IMR-90 (cell line): ENCODE measurements around the gene PPP2R2D. TPM values are rescaled to one million over a fixed set of nuclear protein-coding genes. Genes with fewer than 3 reads are reported as not detected.

ENCODE experiments used
- ATAC-seq: fragments of 200-7000 bp; cut with Tn5 transposase; 2 replicates; pipeline ENCODE4 v1.9.1; 2020; ENCODE audit warnings: low read depth, mild to moderate bottlenecking, moderate library complexity
- BruUV-seq: library from RNA; stranded (reverse); fragments of 400-500 nt; replicated peaks from 2 replicates; lab custom pipeline; 2021; lab: Mats Ljungman, UMichigan
- CTCF ChIA-PET: fragments of 300-600 bp; formaldehyde crosslinking; extraction: SDS; loops from one replicate; lab custom pipeline; 2021; ENCODE audit warnings: antibody characterized with exemption; lab: Yijun Ruan, JAX
- POLR2A ChIA-PET: fragments of 300-600 bp; sonication (Branson Sonifier 250); formaldehyde crosslinking; loops from one replicate; lab custom pipeline; 2022; ENCODE audit warnings: antibody characterized with exemption; ENCODE audit not compliant: unreplicated experiment; lab: Charles Lee
- DNase-seq: peaks from one replicate; pipeline ENCODE4 v3.0.0; 2013
- H2AFZ ChIP-seq: replicated peaks from 2 replicates; pipeline ENCODE3; 2013; ENCODE audit warnings: low read length, mild to moderate bottlenecking; ENCODE audit not compliant: poor library complexity
- H2AK5ac ChIP-seq: 2 replicates; pipeline ENCODE4 v1.6.1; 2013; ENCODE audit warnings: low read depth, low read length, inconsistent platforms
- H2AK9ac ChIP-seq: replicated peaks from 2 replicates; pipeline ENCODE3; 2013; ENCODE audit warnings: mild to moderate bottlenecking, low read depth, low read length, moderate library complexity; ENCODE audit not compliant: poor library complexity
- H2BK120ac ChIP-seq: 2 replicates; pipeline ENCODE4 v1.6.1; 2013; ENCODE audit warnings: low read depth, low read length, inconsistent platforms
- H2BK15ac ChIP-seq: 3 replicates; pipeline ENCODE4 v1.6.1; 2013; ENCODE audit warnings: low read depth, low read length, inconsistent platforms
- H2BK20ac ChIP-seq: 2 replicates; pipeline ENCODE4 v1.6.1; 2013; ENCODE audit warnings: low read depth, mild to moderate bottlenecking, inconsistent platforms, low read length, moderate library complexity
- H2BK5ac ChIP-seq: 2 replicates; pipeline ENCODE4 v1.6.1; 2013; ENCODE audit warnings: mild to moderate bottlenecking, low read depth, low read length, inconsistent platforms; ENCODE audit not compliant: poor library complexity, severe bottlenecking
- H3K14ac ChIP-seq: replicated peaks from 2 replicates; pipeline ENCODE4 v1.6.1; 2013; ENCODE audit warnings: low read depth, low read length, inconsistent platforms
- H3K18ac ChIP-seq: 2 replicates; pipeline ENCODE4 v1.6.1; 2013; ENCODE audit warnings: low read depth, low read length, control low read depth
- H3K23ac ChIP-seq: 2 replicates; pipeline ENCODE4 v1.6.1; 2013; ENCODE audit warnings: low read depth, low read length, inconsistent platforms
- H3K27ac ChIP-seq: 2 replicates; pipeline ENCODE4 v1.5.1; 2013; ENCODE audit warnings: mild to moderate bottlenecking, control low read depth, low read length; ENCODE audit not compliant: insufficient read depth
- H3K27me3 ChIP-seq: 2 replicates; pipeline ENCODE4 v1.6.1; 2013; ENCODE audit warnings: low read length; ENCODE audit not compliant: control insufficient read depth, insufficient read depth
- H3K36me3 ChIP-seq: 2 replicates; pipeline ENCODE4 v1.6.1; 2013; ENCODE audit warnings: low read length, mixed read lengths; ENCODE audit not compliant: control insufficient read depth, insufficient read depth
- H3K4ac ChIP-seq: 2 replicates; pipeline ENCODE4 v1.6.1; 2013; ENCODE audit warnings: low read depth, low read length, inconsistent platforms
- H3K4me1 ChIP-seq: 2 replicates; pipeline ENCODE4 v1.6.1; 2013; ENCODE audit warnings: low read length, mixed read lengths; ENCODE audit not compliant: control insufficient read depth, insufficient read depth
- H3K4me2 ChIP-seq: 2 replicates; pipeline ENCODE4 v1.6.1; 2013; ENCODE audit warnings: low read depth, mild to moderate bottlenecking, control low read depth, low read length, moderate library complexity
- H3K4me3 ChIP-seq: 2 replicates; pipeline ENCODE4 v1.5.1; 2013; ENCODE audit warnings: low read depth, mild to moderate bottlenecking, control low read depth, low read length, moderate library complexity; ENCODE audit not compliant: insufficient read depth
- H3K56ac ChIP-seq: 2 replicates; pipeline ENCODE4 v1.6.1; 2013; ENCODE audit warnings: low read length, inconsistent platforms; ENCODE audit not compliant: insufficient read depth; ENCODE audit errors: extremely low read depth
- H3K79me1 ChIP-seq, 2 experiments: 2 replicates each; pipeline ENCODE4 v1.6.1; 2013; ENCODE audit warnings: low read length in 2 of 2, inconsistent platforms in 1 of 2, low read depth in 1 of 2
- H3K9ac ChIP-seq: 2 replicates; pipeline ENCODE4 v1.6.1; 2013; ENCODE audit warnings: low read depth, low read length, control low read depth
- H3K9me1 ChIP-seq: 2 replicates; pipeline ENCODE4 v1.6.1; 2013; ENCODE audit warnings: low read length, inconsistent platforms; ENCODE audit not compliant: insufficient read depth
- H3K9me3 ChIP-seq: 2 replicates; pipeline ENCODE4 v1.6.1; 2013; ENCODE audit warnings: low read length; ENCODE audit not compliant: control insufficient read depth, insufficient read depth
- H4K20me1 ChIP-seq: 2 replicates; pipeline ENCODE4 v1.6.1; 2013; ENCODE audit warnings: low read length, inconsistent platforms; ENCODE audit not compliant: insufficient read depth
- H4K5ac ChIP-seq: 2 replicates; pipeline ENCODE4 v1.6.1; 2013; ENCODE audit warnings: mild to moderate bottlenecking, low read depth, low read length, control low read depth
- H4K8ac ChIP-seq, 2 experiments: 2 replicates each; pipeline ENCODE4 v1.6.1; 2013; ENCODE audit warnings: low read depth in 2 of 2, low read length in 2 of 2, control low read depth in 1 of 2, inconsistent platforms in 1 of 2
- H4K91ac ChIP-seq: 2 replicates; pipeline ENCODE4 v1.6.1; 2013; ENCODE audit warnings: low read depth, low read length, inconsistent platforms; ENCODE audit not compliant: insufficient read depth
- BHLHE40 ChIP-seq: fragments of 150-350 bp; IDR thresholded peaks from 2 replicates; pipeline ENCODE4 v1.6.1; 2016; ENCODE audit warnings: mild to moderate bottlenecking, low read depth, low read length
- CEBPB ChIP-seq: IDR thresholded peaks from 2 replicates; pipeline ENCODE4 v1.6.1; 2012; ENCODE audit warnings: low read depth, low read length, improper control_type of control experiment
- CHD1 ChIP-seq: IDR thresholded peaks from 2 replicates; pipeline ENCODE4 v1.6.1; 2012; ENCODE audit warnings: low read depth, low read length, improper control_type of control experiment
- FOS ChIP-seq: fragments of 150-350 bp; IDR thresholded peaks from 2 replicates; pipeline ENCODE4 v1.6.1; 2016; ENCODE audit warnings: low read depth, low read length
- MAFK ChIP-seq: IDR thresholded peaks from 2 replicates; pipeline ENCODE4 v1.6.1; 2012; ENCODE audit warnings: low read depth, low read length, improper control_type of control experiment
- MAZ ChIP-seq: IDR thresholded peaks from 2 replicates; pipeline ENCODE4 v1.6.1; 2012; ENCODE audit warnings: low read depth, mild to moderate bottlenecking, low read length, improper control_type of control experiment, moderate library complexity, borderline replicate concordance
- MXI1 ChIP-seq: IDR thresholded peaks from 2 replicates; pipeline ENCODE4 v1.6.1; 2012; ENCODE audit warnings: low read depth, mild to moderate bottlenecking, low read length, moderate library complexity, borderline replicate concordance
- NFE2L2 ChIP-seq: fragments of 150-350 bp; IDR thresholded peaks from 2 replicates; pipeline ENCODE4 v1.6.1; 2016; ENCODE audit warnings: low read depth, mild to moderate bottlenecking, low read length
- POLR2A ChIP-seq: IDR thresholded peaks from 2 replicates; pipeline ENCODE4 v1.6.1; 2012; ENCODE audit warnings: mild to moderate bottlenecking, low read depth, low read length
- RAD21 ChIP-seq: IDR thresholded peaks from 2 replicates; pipeline ENCODE4 v1.6.1; 2012; ENCODE audit warnings: low read length, improper control_type of control experiment
- RCOR1 ChIP-seq: IDR thresholded peaks from 2 replicates; pipeline ENCODE4 v1.6.1; 2012; ENCODE audit warnings: mild to moderate bottlenecking, low read length, improper control_type of control experiment; ENCODE audit not compliant: insufficient replicate concordance
- SMC3 ChIP-seq: fragments of 150-350 bp; IDR thresholded peaks from 2 replicates; pipeline ENCODE4 v1.6.1; 2016; ENCODE audit warnings: low read depth, mild to moderate bottlenecking, antibody characterized with exemption, low read length, moderate library complexity
- WGBS, 2 experiments: methylation state at CpG; one replicate each; pipeline versions ENCODE4 v1.1.5 to v1.1.7; 2013; ENCODE audit warnings: missing lambda C conversion rate in 2 of 2; ENCODE audit not compliant: insufficient read length in 1 of 2; ENCODE audit errors: extremely low coverage in 2 of 2; 5-methylcytosine and 5-hydroxymethylcytosine counted together
- dilution Hi-C: fragments of 300-500 bp; cut with HindIII; formaldehyde crosslinking; loops from one replicate; pipeline ENCODE4 v1.14.3; 2018; ENCODE audit warnings: low sequenced_read_pairs; ENCODE audit not compliant: unreplicated experiment
- in situ Hi-C: fragments of 300-500 bp; cut with MboI; formaldehyde crosslinking; loops from 3 replicates; pipeline ENCODE4 v1.14.3; 2019; ENCODE audit warnings: low sequenced_read_pairs, inconsistent platforms, mixed read lengths
- intact Hi-C: fragments of 100-400 bp; cut with micrococcal nuclease; formaldehyde crosslinking; loops from 2 replicates; pipeline ENCODE4 v1.10.0; 2022
- polyA plus RNA-seq, 3 experiments: library from polyadenylated mRNA; depleted of rRNA; stranded (reverse); fragments of >200 nt; gene quantifications; 2 replicates each; pipeline ENCODE4 v1.2.3, GENCODE V29; 2012; ENCODE audit warnings: low replicate concordance in 1 of 3
- total RNA-seq: library from RNA; depleted of rRNA; stranded (reverse); fragments of >200 nt; gene quantifications from 2 replicates; pipeline ENCODE4 v1.2.3, GENCODE V29; 2012
- TF ChIP-seq, protein P1 (sequence below): fragments of 150-350 bp; IDR thresholded peaks from 2 replicates; pipeline ENCODE4 v1.6.1; 2017; ENCODE audit warnings: mild to moderate bottlenecking, antibody characterized with exemption, low read length, low read depth
- TF ChIP-seq, protein P2 (sequence below): fragments of 150-350 bp; IDR thresholded peaks from 2 replicates; pipeline ENCODE4 v1.6.1; 2016; ENCODE audit warnings: low read depth, mild to moderate bottlenecking, low read length, moderate library complexity, borderline replicate concordance
- TF ChIP-seq, protein P3 (sequence below): conservative IDR thresholded peaks from 2 replicates; pipeline ENCODE4 v1.5.1; 2012; ENCODE audit warnings: mild to moderate bottlenecking, low read depth, low read length, improper control_type of control experiment

PPP2R2D gene
- total and polyA plus RNA-seq, 2 of the 4 experiments (the other 2 are of a cell fraction): 22.8 to 23.8 TPM

DNA sequence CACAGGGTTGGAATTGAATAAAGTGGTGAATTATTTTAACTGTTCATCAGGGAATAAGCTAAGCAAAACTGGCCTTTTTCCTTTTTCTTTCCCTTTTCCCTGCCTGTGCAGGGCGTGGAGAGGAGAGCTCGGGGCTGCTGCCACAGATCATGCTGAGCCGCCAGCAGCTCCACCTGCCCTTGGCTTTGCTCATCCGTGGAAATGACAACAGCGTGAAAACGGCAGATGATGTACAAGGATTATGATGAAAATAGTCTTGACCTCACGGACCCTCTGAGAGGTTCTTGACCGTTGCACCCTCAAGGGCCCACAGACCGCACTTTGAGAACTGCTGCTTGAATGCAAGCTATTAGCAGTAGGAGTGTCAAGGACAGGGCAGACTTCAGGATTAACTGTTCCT lies 10.6 kb downstream of the PPP2R2D start:
- Histone ChIP-seq H4K20me1 (peaks cover 60% of the 10 kb centered on the region), H3K4me3 (no peak overlapping the region), H3K9me3 (no peaks in the 10 kb centered on the region), H3K9me1 (peaks cover 15% of the 10 kb centered on the region), H3K4me2 (no peak overlapping the region), H3K56ac (no peak overlapping the region), H3K27ac (no peak overlapping the region), H4K8ac (no peak overlapping the region), H2AK5ac (no peak overlapping the region), H2AK9ac (no peak overlapping the region), H3K79me1 (peaks cover 42 to 84% of the 10 kb centered on the region in 2 experiments), H3K14ac (no peak overlapping the region), H3K18ac (no peak overlapping the region), H3K27me3 (no peaks in the 10 kb centered on the region), H2BK15ac (no peak overlapping the region), H3K23ac (no peak overlapping the region), H2BK120ac (no peak overlapping the region), H3K9ac (no peak overlapping the region), H3K36me3 (peaks cover 5% of the 10 kb centered on the region), H3K4ac (no peak overlapping the region), H4K5ac (no peak overlapping the region), H2BK20ac (no peak overlapping the region), H3K4me1 (peaks cover 3% of the 10 kb centered on the region; the same call in 1 of the 2 replicates), H2AFZ (no peak overlapping the region), H4K91ac (no peak overlapping the region), H2BK5ac (no peak overlapping the region)
- 74% methylated on average over 5 of the region's 9 CpGs; no CpG with 5 or more reads in 1 of the 2 experiments for WGBS, 2 experiments
- ATAC-seq (no peak), DNase-seq (no peak)
- ChIA-PET CTCF (interaction anchor here (1.3 kb wide), 1 partner anchor 9 kb away, joined by 3 read pairs; no protein-coding TSS in a partner anchor), POLR2A (no interaction called here)
- TF ChIP-seq, protein P1, sequence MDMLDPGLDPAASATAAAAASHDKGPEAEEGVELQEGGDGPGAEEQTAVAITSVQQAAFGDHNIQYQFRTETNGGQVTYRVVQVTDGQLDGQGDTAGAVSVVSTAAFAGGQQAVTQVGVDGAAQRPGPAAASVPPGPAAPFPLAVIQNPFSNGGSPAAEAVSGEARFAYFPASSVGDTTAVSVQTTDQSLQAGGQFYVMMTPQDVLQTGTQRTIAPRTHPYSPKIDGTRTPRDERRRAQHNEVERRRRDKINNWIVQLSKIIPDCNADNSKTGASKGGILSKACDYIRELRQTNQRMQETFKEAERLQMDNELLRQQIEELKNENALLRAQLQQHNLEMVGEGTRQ: no peak
- TF ChIP-seq, protein P2, sequence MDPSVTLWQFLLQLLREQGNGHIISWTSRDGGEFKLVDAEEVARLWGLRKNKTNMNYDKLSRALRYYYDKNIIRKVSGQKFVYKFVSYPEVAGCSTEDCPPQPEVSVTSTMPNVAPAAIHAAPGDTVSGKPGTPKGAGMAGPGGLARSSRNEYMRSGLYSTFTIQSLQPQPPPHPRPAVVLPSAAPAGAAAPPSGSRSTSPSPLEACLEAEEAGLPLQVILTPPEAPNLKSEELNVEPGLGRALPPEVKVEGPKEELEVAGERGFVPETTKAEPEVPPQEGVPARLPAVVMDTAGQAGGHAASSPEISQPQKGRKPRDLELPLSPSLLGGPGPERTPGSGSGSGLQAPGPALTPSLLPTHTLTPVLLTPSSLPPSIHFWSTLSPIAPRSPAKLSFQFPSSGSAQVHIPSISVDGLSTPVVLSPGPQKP: no peak
- TF ChIP-seq SMC3 (no peak), CHD1 (no peak), POLR2A (no peak), RCOR1 (no peak), CEBPB (no peak), MXI1 (no peak), NFE2L2 (no peak), MAZ (no peak), BHLHE40 (no peak), MAFK (no peak), FOS (no peak), RAD21 (no peak)
- TF ChIP-seq, protein P3, sequence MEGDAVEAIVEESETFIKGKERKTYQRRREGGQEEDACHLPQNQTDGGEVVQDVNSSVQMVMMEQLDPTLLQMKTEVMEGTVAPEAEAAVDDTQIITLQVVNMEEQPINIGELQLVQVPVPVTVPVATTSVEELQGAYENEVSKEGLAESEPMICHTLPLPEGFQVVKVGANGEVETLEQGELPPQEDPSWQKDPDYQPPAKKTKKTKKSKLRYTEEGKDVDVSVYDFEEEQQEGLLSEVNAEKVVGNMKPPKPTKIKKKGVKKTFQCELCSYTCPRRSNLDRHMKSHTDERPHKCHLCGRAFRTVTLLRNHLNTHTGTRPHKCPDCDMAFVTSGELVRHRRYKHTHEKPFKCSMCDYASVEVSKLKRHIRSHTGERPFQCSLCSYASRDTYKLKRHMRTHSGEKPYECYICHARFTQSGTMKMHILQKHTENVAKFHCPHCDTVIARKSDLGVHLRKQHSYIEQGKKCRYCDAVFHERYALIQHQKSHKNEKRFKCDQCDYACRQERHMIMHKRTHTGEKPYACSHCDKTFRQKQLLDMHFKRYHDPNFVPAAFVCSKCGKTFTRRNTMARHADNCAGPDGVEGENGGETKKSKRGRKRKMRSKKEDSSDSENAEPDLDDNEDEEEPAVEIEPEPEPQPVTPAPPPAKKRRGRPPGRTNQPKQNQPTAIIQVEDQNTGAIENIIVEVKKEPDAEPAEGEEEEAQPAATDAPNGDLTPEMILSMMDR: no peak
- intact Hi-C loops (no loop called here), dilution Hi-C loops (no loop called here), in situ Hi-C loops (no loop called here)
- BruUV-seq: no TSS peak
